Transverse colon (tissue), 3 donors: ENCODE measurements around the gene MMP21.

Source experiments
- CTCF ChIP-seq, 5 experiments: fragments of 200-600 bp in 3 of 5; fragments of 450-650 bp in 2 of 5; sonication (generic) in 3 of 5; IDR thresholded peaks; 1 replicate in 2 of 5; 2 replicates in 3 of 5; pipeline ENCODE4 v1.5.1; 2016 to 2017; ENCODE audit warnings: antibody characterized with exemption in 5 of 5, inconsistent platforms in 3 of 5, mild to moderate bottlenecking in 2 of 5, moderate library complexity in 1 of 5
- EP300 ChIP-seq: sonication (generic); formaldehyde crosslinking; IDR thresholded peaks from one replicate; pipeline ENCODE4 v1.6.1; 2017; ENCODE audit warnings: antibody characterized with exemption, low read depth
- POLR2A ChIP-seq: fragments of 450-650 bp; IDR thresholded peaks from one replicate; pipeline ENCODE4 v1.6.1; 2016; ENCODE audit warnings: antibody characterized with exemption, mild to moderate bottlenecking, moderate library complexity

GRCh38 chr10:125811251-125811650, 35.6 kb upstream of the MMP21 start:
- TF ChIP-seq CTCF (IDR thresholded peaks at IDR 0.05) (no peak), EP300 (no peak), POLR2A (no peak)
